Left hindlimb (tissue), 1 donor: ENCODE results near the gene CSPG4.
"Not testable (repeated sequence)": the region's sequence is repeated elsewhere in the genome, so short reads cannot be mapped to it uniquely, and the experiment has no call there.

Experiments
- DNase-seq: peaks from one replicate; pipeline ENCODE4 v3.0.0-alpha.2; 2018

Gene CSPG4

GRCh38 chr15:75712668-75713337 lies at the start of gene CSPG4:
Gene CSPG4, minus strand, starts transcription at chr15:75712848. Its CDS starts 93 bp downstream, at chr15:75712755.
- peak; percentile 90 for DNase-seq

GRCh38 chr15:75762357-75762718 lies 49.7 kb upstream of the CSPG4 start:
- DNase-seq = not testable (repeated sequence)

- no peak for DNase-seq
These were observed 49.1 kb upstream of the CSPG4 start for GRCh38 chr15:75761446-75762356.

- no peak for DNase-seq
These were observed 48.2 kb upstream of the CSPG4 start for GRCh38 chr15:75760704-75761435.

GRCh38 chr15:75760131-75760520 lies 47.5 kb upstream of the CSPG4 start:
- not testable (repeated sequence) for DNase-seq

GRCh38 chr15:75759416-75760130 lies 46.9 kb upstream of the CSPG4 start:
- no peak for DNase-seq

- peak; percentile 92 for DNase-seq
These were observed 45.6 kb upstream of the CSPG4 start for GRCh38 chr15:75758071-75758872.

- not testable (repeated sequence) for DNase-seq
These were observed 42.2 kb upstream of the CSPG4 start for GRCh38 chr15:75754871-75755270.

- no peak for DNase-seq
These were observed 40.5 kb upstream of the CSPG4 start for GRCh38 chr15:75753145-75753544.

GRCh38 chr15:75751891-75752290 lies 39.2 kb upstream of the CSPG4 start:
- DNase-seq = no peak

- no peak for DNase-seq
These were observed 38.6 kb upstream of the CSPG4 start for GRCh38 chr15:75751116-75751875.

GRCh38 chr15:75750261-75751050 lies 37.8 kb upstream of the CSPG4 start:
- no peak for DNase-seq

- DNase-seq = no peak
These were observed 37.2 kb upstream of the CSPG4 start for GRCh38 chr15:75749820-75750219.

- not testable (repeated sequence) for DNase-seq
These were observed 36.2 kb upstream of the CSPG4 start for GRCh38 chr15:75748882-75749281.

- DNase-seq = not testable (repeated sequence)
These were observed 34.5 kb upstream of the CSPG4 start for GRCh38 chr15:75747121-75747520.

GRCh38 chr15:75745305-75745704 lies 32.7 kb upstream of the CSPG4 start:
- DNase-seq = no peak

- DNase-seq = not testable (repeated sequence)
These were observed 29.7 kb upstream of the CSPG4 start for GRCh38 chr15:75742346-75742745.

GRCh38 chr15:75739791-75740190 lies 27.1 kb upstream of the CSPG4 start:
- DNase-seq = no peak

GRCh38 chr15:75738647-75739325 lies 26.1 kb upstream of the CSPG4 start:
- DNase-seq = peak; percentile 95
